C4-2B (cell line): ENCODE data around the gene ARID5B.

ENCODE experiments used
- CTCF ChIP-seq: fragments of 450-650 bp; conservative IDR thresholded peaks from 2 replicates; pipeline ENCODE4 v1.5.1; 2017; ENCODE audit warnings: mild to moderate bottlenecking
- ZFX ChIP-seq: fragments of 450-650 bp; IDR thresholded peaks from 2 replicates; pipeline ENCODE4 v1.6.1; 2017

- TF ChIP-seq CTCF (no peak), ZFX (no peak)
Measured at GRCh38 chr10:61888744-61889143, 12.8 kb upstream of the ARID5B start.
